H1 (cell line): ENCODE results near the gene BLNK. TPM values are rescaled to one million over a fixed set of nuclear protein-coding genes. Genes with fewer than 3 reads are reported as not detected.

Source experiments
- CTCF ChIA-PET: fragments of 300-600 bp; sonication (Branson Sonifier 250); formaldehyde crosslinking; loops from one replicate; lab custom pipeline; 2021; ENCODE audit not compliant: partially characterized antibody; lab: Charles Lee
- POLR2A ChIA-PET: fragments of 300-600 bp; sonication (Branson Sonifier 250); formaldehyde crosslinking; loops from one replicate; lab custom pipeline; 2021; ENCODE audit warnings: inconsistent platforms; ENCODE audit not compliant: partially characterized antibody; lab: Charles Lee
- DNase-seq, 2 experiments: peaks; one replicate each; pipeline versions ENCODE4 v3.0.0 to v3.0.0-alpha.2; 2010 to 2022; ENCODE audit warnings: low spot score in 2 of 2, low read depth in 1 of 2, mixed read lengths in 1 of 2
- FAIRE-seq: peaks from 2 replicates; lab custom pipeline; 2011; peaks lifted over from hg19 to GRCh38; lab: Jason Lieb, UNC
- H2AFZ ChIP-seq: 2 replicates; pipeline ENCODE4 v1.8.1; 2012; ENCODE audit warnings: low read length, inconsistent platforms
- H2AK5ac ChIP-seq: 2 replicates; pipeline ENCODE4 v1.6.1; 2013; ENCODE audit warnings: low read depth, low read length
- H2BK120ac ChIP-seq: replicated peaks from 2 replicates; pipeline ENCODE3; 2013; ENCODE audit warnings: low read depth, low read length, inconsistent platforms
- H2BK12ac ChIP-seq: 2 replicates; pipeline ENCODE4 v1.6.1; 2013; ENCODE audit warnings: low read depth, low read length
- H2BK15ac ChIP-seq: 2 replicates; pipeline ENCODE4 v1.6.1; 2013; ENCODE audit warnings: low read length
- H2BK20ac ChIP-seq: 2 replicates; pipeline ENCODE4 v1.6.1; 2013; ENCODE audit warnings: low read length
- H2BK5ac ChIP-seq: 2 replicates; pipeline ENCODE4 v1.6.1; 2013; ENCODE audit warnings: low read depth, low read length
- H3K14ac ChIP-seq: 2 replicates; pipeline ENCODE4 v1.6.1; 2013; ENCODE audit warnings: inconsistent platforms; ENCODE audit not compliant: insufficient read length
- H3K18ac ChIP-seq: 2 replicates; pipeline ENCODE4 v1.6.1; 2013; ENCODE audit warnings: low read length; ENCODE audit errors: extremely low read depth
- H3K23ac ChIP-seq: 2 replicates; pipeline ENCODE4 v1.6.1; 2013; ENCODE audit warnings: inconsistent platforms; ENCODE audit not compliant: insufficient read length
- H3K23me2 ChIP-seq: 2 replicates; pipeline ENCODE4 v1.6.1; 2013; ENCODE audit warnings: low read depth, low read length
- H3K27ac ChIP-seq: 2 replicates; pipeline ENCODE4 v1.6.1; 2011; ENCODE audit warnings: low read depth, low read length, inconsistent platforms
- H3K27me3 ChIP-seq, 4 experiments: replicated peaks in 1 of 4; 1 replicate in 1 of 4; 2 replicates in 3 of 4; pipeline versions ENCODE4 v1.6.1 to v1.8.1; 2011 to 2013; ENCODE audit warnings: low read length in 3 of 4, mild to moderate bottlenecking in 3 of 4, inconsistent platforms in 2 of 4, mixed read lengths in 2 of 4, moderate library complexity in 1 of 4; ENCODE audit not compliant: control insufficient read depth in 3 of 4, insufficient read depth in 3 of 4; ENCODE audit errors: extremely low read depth in 1 of 4
- H3K36me3 ChIP-seq, 4 experiments: 2 replicates each; pipeline versions ENCODE4 v1.6.1 to v1.8.1; 2011 to 2013; ENCODE audit warnings: mild to moderate bottlenecking in 4 of 4, low read length in 3 of 4, moderate library complexity in 2 of 4, control low read depth in 1 of 4, inconsistent platforms in 1 of 4; ENCODE audit not compliant: insufficient read depth in 4 of 4, control insufficient read depth in 2 of 4
- H3K4ac ChIP-seq: replicated peaks from 2 replicates; pipeline ENCODE3; 2013; ENCODE audit warnings: low read length, low read depth, mixed read lengths, inconsistent platforms; ENCODE audit not compliant: insufficient read length
- H3K4me1 ChIP-seq, 4 experiments: replicated peaks in 1 of 4; 1 replicate in 1 of 4; 2 replicates in 3 of 4; pipeline versions ENCODE4 v1.6.1 to v1.8.1; 2011 to 2013; ENCODE audit warnings: low read length in 3 of 4, inconsistent platforms in 2 of 4, mixed read lengths in 1 of 4; ENCODE audit not compliant: insufficient read depth in 4 of 4, control insufficient read depth in 3 of 4
- H3K4me2 ChIP-seq, 2 experiments: 2 replicates each; pipeline versions ENCODE4 v1.6.1 to v1.8.1; 2011 to 2013; ENCODE audit warnings: low read depth in 2 of 2, low read length in 2 of 2, control low read depth in 1 of 2, inconsistent platforms in 1 of 2, mild to moderate bottlenecking in 1 of 2; ENCODE audit not compliant: insufficient read depth in 1 of 2
- H3K4me3 ChIP-seq, 4 experiments: fragments of 200-600, 300-600 bp in 1 of 4; sonication (generic), shearing (Covaris generic), sonication (Bioruptor Twin) in 1 of 4; 2 replicates each; pipeline versions ENCODE4 v1.5.1 to v1.8.1; 2011 to 2016; ENCODE audit warnings: low read length in 4 of 4, low read depth in 3 of 4, control low read depth in 2 of 4, inconsistent platforms in 2 of 4, mild to moderate bottlenecking in 2 of 4, mixed read lengths in 1 of 4, moderate library complexity in 1 of 4; ENCODE audit not compliant: insufficient read depth in 2 of 4; ENCODE audit errors: extremely low read depth in 1 of 4
- H3K56ac ChIP-seq: replicated peaks from 2 replicates; pipeline ENCODE3; 2013; ENCODE audit warnings: low read depth, mild to moderate bottlenecking, mixed read lengths, low read length, inconsistent platforms; ENCODE audit not compliant: insufficient read length
- H3K79me1 ChIP-seq: 2 replicates; pipeline ENCODE4 v1.6.1; 2013; ENCODE audit warnings: low read depth, low read length, control low read depth
- H3K79me2 ChIP-seq, 2 experiments: 2 replicates each; pipeline versions ENCODE4 v1.6.1 to v1.8.1; 2012 to 2013; ENCODE audit warnings: low read length in 2 of 2, mild to moderate bottlenecking in 2 of 2, inconsistent platforms in 1 of 2; ENCODE audit not compliant: insufficient read depth in 2 of 2, control insufficient read depth in 1 of 2
- H3K9ac ChIP-seq, 4 experiments: replicated peaks in 1 of 4; 1 replicate in 1 of 4; 2 replicates in 3 of 4; pipeline versions ENCODE4 v1.6.1 to v1.8.1; 2011 to 2013; ENCODE audit warnings: low read depth in 3 of 4, low read length in 3 of 4, control low read depth in 2 of 4, mild to moderate bottlenecking in 2 of 4, moderate library complexity in 2 of 4, inconsistent platforms in 1 of 4; ENCODE audit errors: extremely low read depth in 1 of 4
- H3K9me3 ChIP-seq, 2 experiments: 2 replicates each; pipeline versions ENCODE4 v1.6.1 to v1.8.1; 2012 to 2013; ENCODE audit warnings: mild to moderate bottlenecking in 2 of 2, moderate library complexity in 2 of 2, control low read depth in 1 of 2, inconsistent platforms in 1 of 2, low read depth in 1 of 2, low read length in 1 of 2, mixed read lengths in 1 of 2; ENCODE audit not compliant: insufficient read depth in 2 of 2
- H4K20me1 ChIP-seq, 2 experiments: replicated peaks in 1 of 2; 2 replicates each; pipeline versions ENCODE3 to v1.8.1; 2011 to 2013; ENCODE audit warnings: inconsistent platforms in 2 of 2, low read length in 2 of 2, mild to moderate bottlenecking in 1 of 2; ENCODE audit not compliant: insufficient read depth in 2 of 2, control insufficient read depth in 1 of 2
- H4K5ac ChIP-seq: 2 replicates; pipeline ENCODE4 v1.6.1; 2013; ENCODE audit warnings: low read length, low read depth, mixed read lengths, inconsistent platforms; ENCODE audit not compliant: insufficient read length
- H4K8ac ChIP-seq: 2 replicates; pipeline ENCODE4 v1.8.0; 2013; ENCODE audit warnings: mild to moderate bottlenecking, moderate library complexity, low read length, inconsistent platforms; ENCODE audit not compliant: insufficient read depth; ENCODE audit errors: extremely low read depth
- H4K91ac ChIP-seq: replicated peaks from 2 replicates; pipeline ENCODE3; 2013; ENCODE audit warnings: low read length, mixed read lengths, inconsistent platforms; ENCODE audit not compliant: insufficient read length
- CHD2 ChIP-seq: IDR thresholded peaks from 2 replicates; pipeline ENCODE4 v1.6.1; 2012; ENCODE audit warnings: low read length, improper control_type of control experiment
- CTBP2 ChIP-seq: IDR thresholded peaks from 2 replicates; pipeline ENCODE4 v1.7.0; 2011; ENCODE audit warnings: borderline replicate concordance, mild to moderate bottlenecking, moderate library complexity, mixed read lengths, low read length; ENCODE audit not compliant: insufficient read depth, insufficient read length
- KDM1A ChIP-seq: fragments of 200-600, 300-600 bp; sonication (generic); IDR thresholded peaks from 2 replicates; pipeline ENCODE4 v1.7.1; 2016; ENCODE audit warnings: mild to moderate bottlenecking, low read length, borderline replicate concordance
- MAFK ChIP-seq: IDR thresholded peaks from 2 replicates; pipeline ENCODE4 v1.6.1; 2012; ENCODE audit warnings: low read depth, mild to moderate bottlenecking, improper control_type of control experiment, low read length
- POLR2A ChIP-seq, 2 experiments: IDR thresholded peaks; 1 replicate in 1 of 2; 2 replicates in 1 of 2; pipeline ENCODE4 v1.6.1; 2011; ENCODE audit warnings: low read depth in 2 of 2, low read length in 2 of 2, mild to moderate bottlenecking in 2 of 2; ENCODE audit errors: control extremely low read depth in 1 of 2
- SAP30 ChIP-seq: fragments of 300-600 bp; sonication (generic); IDR thresholded peaks from 2 replicates; pipeline ENCODE4 v1.7.1; 2012; ENCODE audit warnings: low read length, moderate library complexity, mild to moderate bottlenecking, inconsistent platforms; ENCODE audit not compliant: insufficient read depth, insufficient replicate concordance
- SP4 ChIP-seq: IDR thresholded peaks from 2 replicates; pipeline ENCODE4 v1.6.1; 2012; ENCODE audit warnings: low read length, inconsistent platforms
- SUZ12 ChIP-seq: fragments of 200-600 bp; sonication (generic); IDR thresholded peaks from 2 replicates; pipeline ENCODE4 v1.6.1; 2012; ENCODE audit warnings: mild to moderate bottlenecking, inconsistent platforms, low read length, moderate library complexity, mixed read lengths
- WGBS, 2 experiments: shearing (Covaris generic) in 1 of 2; methylation state at CpG; one replicate each; pipeline versions ENCODE4 v1.1.6 to v1.1.7; 2013 to 2015; ENCODE audit warnings: low lambda C conversion rate in 2 of 2, mixed read lengths in 2 of 2, inconsistent platforms in 1 of 2, low coverage in 1 of 2, missing lambda C conversion rate in 1 of 2; ENCODE audit not compliant: insufficient replicate concordance in 2 of 2, insufficient coverage in 1 of 2, insufficient read length in 1 of 2; ENCODE audit errors: extremely low coverage in 1 of 2, missing lambda C conversion rate in 1 of 2; 5-methylcytosine and 5-hydroxymethylcytosine counted together
- polyA plus RNA-seq, 7 experiments: library from polyadenylated mRNA; depleted of rRNA in 3 of 7; stranded (reverse) in 5 of 7; unstranded in 2 of 7; fragments of >200 nt in 5 of 7; fragments of 200-250 nt in 2 of 7; gene quantifications; 1 replicate in 5 of 7; 2 replicates in 1 of 7; 4 replicates in 1 of 7; pipeline versions ENCODE4 v1.2.1 to v1.2.3, GENCODE V29; 2011 to 2013; ENCODE audit warnings: missing spikeins in 2 of 7, mixed read lengths in 2 of 7
- total RNA-seq: library from RNA; stranded (reverse); fragmentation: NEBNext Ultra II Directional; extraction: Animal tissue kit (Norgen Biotek cat#: 25700); gene quantifications from 2 replicates; pipeline ENCODE4 v1.2.1, GENCODE V29; 2021
- TF ChIP-seq, protein P1 (sequence below): IDR thresholded peaks from 2 replicates; pipeline ENCODE4 v1.6.1; 2011; ENCODE audit warnings: low read depth, mild to moderate bottlenecking, low read length; ENCODE audit not compliant: insufficient read depth

BLNK gene
- total and polyA plus RNA-seq, 2 of the 8 experiments (the other 6 are each of a cell fraction or from before 2014, with no cell fraction given), result not detected

DNA sequence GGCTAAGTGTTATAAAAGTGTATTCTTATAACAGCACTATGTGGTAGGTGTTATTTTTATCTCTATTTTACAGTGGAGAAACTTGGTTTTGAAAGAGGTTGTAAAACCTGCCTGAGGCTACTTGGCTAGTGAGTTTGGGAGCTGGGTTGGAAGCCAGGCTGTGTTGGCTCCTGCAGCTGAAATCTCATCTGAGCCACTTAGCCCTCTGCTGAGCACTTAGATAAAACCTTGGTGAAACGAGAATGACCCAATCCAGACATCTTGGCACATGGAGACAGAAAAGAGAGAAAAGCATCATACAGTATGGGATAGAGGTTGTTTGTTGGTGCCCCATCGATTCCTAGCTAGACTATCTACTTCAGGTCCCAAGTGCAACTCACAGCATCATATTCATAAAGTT is 37.4 kb downstream of the BLNK start:
- Histone ChIP-seq H3K79me1 (no peaks in the 10 kb centered on the region), H3K4ac (no peak overlapping the region), H3K79me2 (no peaks in the 10 kb centered on the region), H3K18ac (no peak overlapping the region), H3K4me1 (peaks cover 0 to 2% (median under 1%) of the 10 kb centered on the region in 4 experiments; a peak in 2 of 7 replicates), H3K9ac (no peak overlapping the region), H3K23me2 (no peaks in the 10 kb centered on the region), H3K4me3 (no peak overlapping the region), H3K27ac (no peak overlapping the region), H3K9me3 (no peaks in the 10 kb centered on the region), H4K8ac (no peak overlapping the region), H3K4me2 (no peak overlapping the region), H2BK15ac (no peak overlapping the region), H3K36me3 (no peaks in the 10 kb centered on the region), H3K56ac (no peak overlapping the region), H4K5ac (no peak overlapping the region), H2AFZ (no peak overlapping the region), H3K27me3 (no peaks in the 10 kb centered on the region), H4K91ac (no peak overlapping the region), H2AK5ac (no peak overlapping the region), H3K14ac (no peak overlapping the region), H2BK5ac (no peak overlapping the region), H3K23ac (no peak overlapping the region), H2BK20ac (no peak overlapping the region), H2BK12ac (no peak overlapping the region), H2BK120ac (no peak overlapping the region), H4K20me1 (no peaks in the 10 kb centered on the region)
- ChIA-PET POLR2A (interaction anchor here (1.0 to 1.3 kb wide), 3 partner anchors 12 to 104 kb away, joined by 3 read pairs; partner anchors contain the start of gene ZNF518A), CTCF (interaction anchor here (0.5 to 1.4 kb wide), 6 partner anchors 12 to 131 kb away, joined by 3 to 6 read pairs (median 4); no protein-coding TSS in a partner anchor)
- TF ChIP-seq CHD2, result no peak
- no peak for TF ChIP-seq MAFK
- TF ChIP-seq, protein P1, sequence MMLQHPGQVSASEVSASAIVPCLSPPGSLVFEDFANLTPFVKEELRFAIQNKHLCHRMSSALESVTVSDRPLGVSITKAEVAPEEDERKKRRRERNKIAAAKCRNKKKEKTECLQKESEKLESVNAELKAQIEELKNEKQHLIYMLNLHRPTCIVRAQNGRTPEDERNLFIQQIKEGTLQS, result no peak
- TF ChIP-seq CTBP2, result no peak
- no peak for TF ChIP-seq SUZ12
- TF ChIP-seq KDM1A, result no peak
- TF ChIP-seq POLR2A (IDR thresholded peaks at IDR 0.05; ENCODE audit: control extremely low read depth in 1 of 2, low read depth in 2 of 2, low read length in 2 of 2), result no peak
- no peak for TF ChIP-seq SAP30
- TF ChIP-seq SP4, result no peak
- FAIRE-seq (no peak), DNase-seq (no peak)
- WGBS, 2 experiments, result 88% methylated on average over 2 of the region's 2 CpGs; no CpG with 5 or more reads in 1 of the 2 experiments
